Measurements from ENCODE around the gene ZNF784. TPM values are rescaled to one million over a fixed set of nuclear protein-coding genes. Genes with fewer than 3 reads are reported as not detected.
A peak's percentile ranks its signal among the peaks of the same experiment; 100 is the strongest.

Gene ZNF784
- total and polyA plus RNA-seq, 9 of the 15 experiments (the other 6 are each of a cell fraction or from before 2014, with no cell fraction given): 0.14 to 6.1 (median 2.1) TPM

- TF ChIP-seq ZNF740 (CRISPR knock-in tag; IDR thresholded peaks at IDR 0.05): peak; percentile 100
- peak in 1 of 2 experiments; percentile 99; a peak in 2 of 4 replicates for TF ChIP-seq ZNF740 (tag; IDR thresholded peaks at IDR 0.05)
- TF ChIP-seq HDGF (IDR thresholded peaks at IDR 0.05): 0 out of 2 replicates have a peak, but pooled peaks have one; percentile 28
- TF ChIP-seq TRIM28 (IDR thresholded peaks at IDR 0.05): no peak
- peak in 1 of 3 experiments; percentile 79; a peak in 3 of 6 replicates for TF ChIP-seq ZBTB11 (CRISPR knock-in tag; IDR thresholded peaks at IDR 0.05)
- TF ChIP-seq SMC3 (conservative IDR thresholded peaks at IDR 0.05; ENCODE audit: insufficient read depth, low read depth, low read length): peak; percentile 52
- TF ChIP-seq ZBTB40 (IDR thresholded peaks at IDR 0.05): 0 out of 2 replicates have a peak, but pooled peaks have one; percentile 23
- no peak for TF ChIP-seq ZBTB40 (CRISPR knock-in tag; IDR thresholded peaks at IDR 0.05)
- TF ChIP-seq BRD9 (IDR thresholded peaks at IDR 0.05; ENCODE audit: low read depth, partially characterized antibody): peak; percentile 93
- TF ChIP-seq ESRRA (IDR thresholded peaks at IDR 0.05; ENCODE audit: borderline replicate concordance, low read depth): 0 out of 2 replicates have a peak, but pooled peaks have one; percentile 10
These were observed 18.5 kb downstream of the ZNF784 start, which contains the start of gene ZNF865 (continued) for GRCh38 chr19:55605637-55606470.

Measured in K562 (cell line).